A673 (cell line): ENCODE measurements around the gene UBL5. TPM values are rescaled to one million over a fixed set of nuclear protein-coding genes. Genes with fewer than 3 reads are reported as not detected.

Experiments used
- BruUV-seq: library from RNA; stranded (reverse); fragments of 400-500 nt; replicated peaks from 2 replicates; lab custom pipeline; 2021; lab: Mats Ljungman, UMichigan
- CTCF ChIA-PET: fragments of 300-600 bp; sonication (Branson Sonifier 250); formaldehyde crosslinking; loops from one replicate; lab custom pipeline; 2022; ENCODE audit warnings: antibody characterized with exemption; lab: Charles Lee
- POLR2A ChIA-PET: fragments of 300-600 bp; sonication (Branson Sonifier 250); formaldehyde crosslinking; loops from one replicate; lab custom pipeline; 2022; ENCODE audit warnings: antibody characterized with exemption; ENCODE audit not compliant: low non-redundant PET; lab: Charles Lee
- DNase-seq: peaks from one replicate; pipeline ENCODE4 v3.0.0-alpha.2; 2015; ENCODE audit warnings: low spot score
- H3K27ac ChIP-seq: fragments of 200-600 bp; sonication (generic); 2 replicates; pipeline ENCODE4 v1.5.1; 2016; ENCODE audit warnings: mixed run types, low read depth, mild to moderate bottlenecking, mixed read lengths, antibody characterized with exemption, low read length; ENCODE audit not compliant: poor library complexity, severe bottlenecking
- H3K27me3 ChIP-seq: fragments of 200-600 bp; sonication (generic); replicated peaks from 2 replicates; pipeline ENCODE4 v1.6.1; 2017; ENCODE audit warnings: mixed run types, low read depth, mild to moderate bottlenecking, mixed read lengths, antibody characterized with exemption, low read length; ENCODE audit not compliant: insufficient read depth, poor library complexity
- H3K36me3 ChIP-seq: fragments of 200-600 bp; sonication (generic); 2 replicates; pipeline ENCODE4 v1.6.1; 2016; ENCODE audit warnings: mixed run types, mild to moderate bottlenecking, mixed read lengths, antibody characterized with exemption, low read length; ENCODE audit not compliant: insufficient read depth, poor library complexity, severe bottlenecking
- H3K4me1 ChIP-seq: fragments of 200-600 bp; sonication (generic); 2 replicates; pipeline ENCODE4 v1.6.1; 2017; ENCODE audit warnings: mixed run types, mild to moderate bottlenecking, mixed read lengths, antibody characterized with exemption, low read length; ENCODE audit not compliant: insufficient read depth, poor library complexity, severe bottlenecking
- H3K4me3 ChIP-seq: fragments of 200-600 bp; sonication (generic); 2 replicates; pipeline ENCODE4 v1.5.1; 2016; ENCODE audit warnings: low read depth, mixed run types, mild to moderate bottlenecking, mixed read lengths, low read length; ENCODE audit not compliant: poor library complexity, severe bottlenecking
- H3K9me3 ChIP-seq: fragments of 200-600 bp; sonication (generic); 2 replicates; pipeline ENCODE4 v1.6.1; 2016; ENCODE audit warnings: mixed run types, low read depth, mild to moderate bottlenecking, mixed read lengths, antibody characterized with exemption, low read length; ENCODE audit not compliant: poor library complexity, severe bottlenecking
- CTCF ChIP-seq: fragments of 300-800, 200-600 bp; sonication (generic); conservative IDR thresholded peaks from 2 replicates; pipeline ENCODE4 v1.5.1; 2017; ENCODE audit warnings: low read depth, mild to moderate bottlenecking, antibody characterized with exemption, low read length, moderate library complexity, mixed read lengths
- EZH2 ChIP-seq: fragments of 200-600 bp; sonication (generic); IDR thresholded peaks from 2 replicates; pipeline ENCODE4 v1.6.1; 2017; ENCODE audit warnings: borderline replicate concordance, low read depth, mild to moderate bottlenecking, mixed read lengths, antibody characterized with exemption, low read length; ENCODE audit not compliant: poor library complexity, severe bottlenecking
- intact Hi-C: fragments of 100-400 bp; cut with micrococcal nuclease; formaldehyde crosslinking; loops from one replicate; pipeline ENCODE4 v1.10.0; 2022; ENCODE audit not compliant: unreplicated experiment
- total RNA-seq: library from RNA; stranded (reverse); gene quantifications from 2 replicates; pipeline ENCODE4 v1.2.3, GENCODE V29; 2021

UBL5 gene
- total RNA-seq, 1 experiment from 2014 or later, result 383 TPM

- Histone ChIP-seq H3K27ac (no peak overlapping the region), H3K36me3 (peaks cover under 1% of the 10 kb centered on the region), H3K27me3 (no peaks in the 10 kb centered on the region), H3K9me3 (no peaks in the 10 kb centered on the region), H3K4me1 (peaks cover 14% of the 10 kb centered on the region), H3K4me3 (no peak overlapping the region)
- TF ChIP-seq CTCF, result no peak
- no peak for TF ChIP-seq EZH2
- ChIA-PET POLR2A (no interaction called here), CTCF (no interaction called here)
- intact Hi-C loops, result loop anchor here (5.0 to 10.0 kb wide), 2 partner anchors 63 to 165 kb away; partner anchors contain the start of genes COL5A3 and RDH8
- no peak for DNase-seq
- no TSS peak for BruUV-seq
Measured at GRCh38 chr19:9849791-9850190, 22.1 kb downstream of the UBL5 start.

GRCh38 chr19:9850235-9850959 is 22.7 kb downstream of the UBL5 start:
- Histone ChIP-seq H3K9me3 (no peaks in the 10 kb centered on the region), H3K4me1 (peaks cover 14% of the 10 kb centered on the region), H3K36me3 (no peaks in the 10 kb centered on the region), H3K27me3 (no peaks in the 10 kb centered on the region), H3K4me3 (no peak overlapping the region), H3K27ac (no peak overlapping the region)
- POLR2A ChIA-PET, result no interaction called here
- no peak for DNase-seq
- BruUV-seq, result no TSS peak
- intact Hi-C loops, result loop anchor here (10.0 kb wide), 1 partner anchor 164 kb away; the partner anchor contains the start of genes COL5A3 and RDH8
- CTCF ChIA-PET, result no interaction called here
- TF ChIP-seq CTCF (no peak), EZH2 (no peak)

GRCh38 chr19:9854282-9854846 is 26.6 kb downstream of the UBL5 start:
- TSS peak; percentile 90 for BruUV-seq

More at GRCh38 chr19:9854282-9854846, 26.6 kb downstream of the UBL5 start:
- Histone ChIP-seq H3K27me3 (no peaks in the 10 kb centered on the region), H3K4me3 (no peak overlapping the region), H3K4me1 (peaks cover 11% of the 10 kb centered on the region), H3K36me3 (peaks cover 16% of the 10 kb centered on the region), H3K27ac (no peak overlapping the region), H3K9me3 (no peaks in the 10 kb centered on the region)
- POLR2A ChIA-PET, result no interaction called here
- intact Hi-C loops, result loop anchor here (10.0 kb wide), 1 partner anchor 160 kb away; the partner anchor contains the start of genes COL5A3 and RDH8
- CTCF ChIA-PET, result no interaction called here
- TF ChIP-seq EZH2, result no peak
- no peak for TF ChIP-seq CTCF
- DNase-seq, result no peak
